GM23248 (cell line): ENCODE measurements around the gene SPATA31E1.

ENCODE experiments used
- EZH2 ChIP-seq: fragments of 200-600 bp; sonication (generic); IDR thresholded peaks from 2 replicates; pipeline ENCODE4 v1.6.1; 2018; ENCODE audit warnings: antibody characterized with exemption, mild to moderate bottlenecking; ENCODE audit not compliant: insufficient read depth, poor library complexity, severe bottlenecking
- EZH2phosphoT487 ChIP-seq: fragments of 200-600 bp; sonication (generic); IDR thresholded peaks from 2 replicates; pipeline ENCODE4 v1.6.1; 2018; ENCODE audit warnings: antibody characterized with exemption, moderate library complexity, mild to moderate bottlenecking, low read depth; ENCODE audit not compliant: insufficient read depth

GRCh38 chr9:87842878-87843585, 39.6 kb upstream of the SPATA31E1 start:
- TF ChIP-seq EZH2 (no peak), EZH2phosphoT487 (no peak)
